Body of pancreas (tissue), 4 donors: ENCODE data around the gene ECM1. TPM values are rescaled to one million over a fixed set of nuclear protein-coding genes. Genes with fewer than 3 reads are reported as not detected.
A peak's percentile ranks its signal among the peaks of the same experiment; 100 is the strongest.

Experiments
- ATAC-seq: fragments of 150-250 bp; one replicate; pipeline ENCODE4 v1.9.1; 2016
- DNase-seq, 4 donors: peaks; one replicate each; pipeline ENCODE4 v3.0.0-alpha.2; 2019
- H3K27ac ChIP-seq, 4 donors: fragments of 200-600 bp; sonication (generic); 1 replicate in 3 of 4; 2 replicates in 1 of 4; pipeline versions ENCODE4 v1.5.1 to v1.6.1; 2016 to 2019; ENCODE audit warnings: mild to moderate bottlenecking in 1 of 4, mixed read lengths in 1 of 4, moderate library complexity in 1 of 4
- H3K27me3 ChIP-seq, 2 donors: fragments of 200-600 bp; sonication (generic); one replicate each; pipeline ENCODE4 v1.6.0; 2016; ENCODE audit warnings: mild to moderate bottlenecking in 1 of 2
- H3K36me3 ChIP-seq, 2 donors: fragments of 200-600 bp; sonication (generic); replicated peaks in 1 of 2; 2 replicates each; pipeline ENCODE4 v1.5.1; 2016; ENCODE audit warnings: low read depth in 2 of 2; ENCODE audit not compliant: insufficient read depth in 1 of 2
- H3K4me1 ChIP-seq: fragments of 200-600 bp; sonication (generic); one replicate; pipeline ENCODE4 v1.6.0; 2016
- H3K4me3 ChIP-seq, 2 donors: fragments of 200-600 bp; sonication (generic); 1 replicate in 1 of 2; 2 replicates in 1 of 2; pipeline ENCODE4 v1.5.1; 2016 to 2019
- H3K9me3 ChIP-seq, 3 donors: fragments of 200-600 bp; sonication (generic); 1 replicate in 2 of 3; 2 replicates in 1 of 3; pipeline ENCODE4 v1.5.1; 2016
- POLR2A ChIP-seq, 3 donors: fragments of 450-650 bp; IDR thresholded peaks; one replicate each; pipeline ENCODE4 v1.6.1; 2016; ENCODE audit warnings: antibody characterized with exemption in 3 of 3, mild to moderate bottlenecking in 2 of 3
- WGBS, 2 donors: methylation state at CpG; one replicate each; pipeline ENCODE4 v1.1.5; 2017; 5-methylcytosine and 5-hydroxymethylcytosine counted together
- intact Hi-C: fragments of 100-400 bp; cut with DNase I; formaldehyde crosslinking; loops from one replicate; pipeline ENCODE4 v1.15.1; 2023
- total RNA-seq, 2 donors: library from RNA; depleted of rRNA; stranded (reverse); fragments of >200 nt; gene quantifications; one replicate each; pipeline ENCODE4 v1.1.0, GENCODE V29; 2016
- TF ChIP-seq, protein P1 (sequence below), 7 experiments: fragments of 450-650 bp in 4 of 7; fragments of 200-600 bp in 3 of 7; sonication (generic) in 3 of 7; IDR thresholded peaks; one replicate each; pipeline ENCODE4 v1.5.1; 2016 to 2019; ENCODE audit warnings: antibody characterized with exemption in 7 of 7

ECM1 gene
- total RNA-seq, 2 donors from 2014 or later = 1.3 to 2.1 TPM

DNA sequence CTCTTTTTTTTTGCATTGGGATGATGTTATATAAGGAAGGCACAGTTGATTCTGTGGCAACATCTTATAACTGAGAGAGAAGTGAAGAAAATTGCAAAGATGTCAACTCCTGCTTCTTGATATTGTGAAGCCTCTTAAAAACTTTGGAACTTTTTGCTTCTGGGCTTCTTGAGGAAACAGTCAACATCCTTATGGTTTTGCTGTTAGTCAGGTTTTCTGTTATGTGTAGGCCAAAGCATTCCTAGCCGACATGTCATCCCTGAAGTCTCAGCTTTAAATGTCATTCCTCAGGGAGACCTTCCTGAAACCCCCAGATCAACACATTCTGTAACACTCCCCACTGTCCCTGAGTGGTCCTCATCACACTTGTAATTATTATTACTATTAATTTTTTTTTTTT lies 20.3 kb downstream of the ECM1 start:
- TF ChIP-seq, protein P1, sequence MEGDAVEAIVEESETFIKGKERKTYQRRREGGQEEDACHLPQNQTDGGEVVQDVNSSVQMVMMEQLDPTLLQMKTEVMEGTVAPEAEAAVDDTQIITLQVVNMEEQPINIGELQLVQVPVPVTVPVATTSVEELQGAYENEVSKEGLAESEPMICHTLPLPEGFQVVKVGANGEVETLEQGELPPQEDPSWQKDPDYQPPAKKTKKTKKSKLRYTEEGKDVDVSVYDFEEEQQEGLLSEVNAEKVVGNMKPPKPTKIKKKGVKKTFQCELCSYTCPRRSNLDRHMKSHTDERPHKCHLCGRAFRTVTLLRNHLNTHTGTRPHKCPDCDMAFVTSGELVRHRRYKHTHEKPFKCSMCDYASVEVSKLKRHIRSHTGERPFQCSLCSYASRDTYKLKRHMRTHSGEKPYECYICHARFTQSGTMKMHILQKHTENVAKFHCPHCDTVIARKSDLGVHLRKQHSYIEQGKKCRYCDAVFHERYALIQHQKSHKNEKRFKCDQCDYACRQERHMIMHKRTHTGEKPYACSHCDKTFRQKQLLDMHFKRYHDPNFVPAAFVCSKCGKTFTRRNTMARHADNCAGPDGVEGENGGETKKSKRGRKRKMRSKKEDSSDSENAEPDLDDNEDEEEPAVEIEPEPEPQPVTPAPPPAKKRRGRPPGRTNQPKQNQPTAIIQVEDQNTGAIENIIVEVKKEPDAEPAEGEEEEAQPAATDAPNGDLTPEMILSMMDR (IDR thresholded peaks at IDR 0.05) = no peak
- TF ChIP-seq POLR2A (IDR thresholded peaks at IDR 0.05) = no peak
- H3K4me1 ChIP-seq = peaks cover 36% of the 10 kb centered on the region
- ATAC-seq = no peak
- no peaks in the 10 kb centered on the region for H3K27me3 ChIP-seq
- H3K9me3 ChIP-seq = no peaks in the 10 kb centered on the region
- H3K27ac ChIP-seq = peak overlapping the region in 2 of 4 donors; percentile 72 to 83
- WGBS, 2 donors = 88 to 89% methylated on average over 1 of the region's 1 CpG
- intact Hi-C loops = no loop called here
- no peak for DNase-seq
- no peaks in the 10 kb centered on the region for H3K36me3 ChIP-seq
- no peak overlapping the region for H3K4me3 ChIP-seq

DNA sequence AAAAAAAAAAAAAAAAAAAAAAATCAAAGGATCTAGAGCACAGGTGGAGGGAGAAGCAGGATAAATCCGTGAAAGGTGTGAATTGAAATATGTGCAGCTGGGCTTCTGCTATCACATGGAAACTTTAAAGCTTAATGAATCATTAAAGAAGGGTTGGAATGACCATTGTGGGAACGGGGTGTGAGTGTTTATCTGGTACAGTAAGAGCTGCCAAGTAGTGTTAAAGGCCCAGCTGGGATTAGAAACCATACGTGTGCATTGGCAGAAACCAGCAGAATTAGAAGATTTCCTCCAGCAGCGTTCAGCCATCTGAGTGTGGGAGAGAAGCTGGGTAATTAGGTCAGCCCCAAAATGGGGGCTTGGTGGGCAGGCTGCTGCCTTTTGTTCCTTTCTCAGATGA lies 21.1 kb downstream of the ECM1 start:
- DNase-seq (peak in 3 of 4 donors; percentile 50 to 73 (median 62)), ATAC-seq (peak; percentile 41)
- no peak overlapping the region for H3K4me3 ChIP-seq
- 6 to 12% methylated on average over 4 of the region's 4 CpGs for WGBS, 2 donors
- H3K36me3 ChIP-seq = no peaks in the 10 kb centered on the region
- TF ChIP-seq, protein P1 (IDR thresholded peaks at IDR 0.05) = no peak
- no peak for TF ChIP-seq POLR2A (IDR thresholded peaks at IDR 0.05)
- H3K27ac ChIP-seq = peak overlapping the region; percentile 65 to 83 (median 74)
- no peaks in the 10 kb centered on the region for H3K27me3 ChIP-seq
- H3K9me3 ChIP-seq = no peaks in the 10 kb centered on the region
- H3K4me1 ChIP-seq = peaks cover 38% of the 10 kb centered on the region
- intact Hi-C loops = no loop called here

DNA sequence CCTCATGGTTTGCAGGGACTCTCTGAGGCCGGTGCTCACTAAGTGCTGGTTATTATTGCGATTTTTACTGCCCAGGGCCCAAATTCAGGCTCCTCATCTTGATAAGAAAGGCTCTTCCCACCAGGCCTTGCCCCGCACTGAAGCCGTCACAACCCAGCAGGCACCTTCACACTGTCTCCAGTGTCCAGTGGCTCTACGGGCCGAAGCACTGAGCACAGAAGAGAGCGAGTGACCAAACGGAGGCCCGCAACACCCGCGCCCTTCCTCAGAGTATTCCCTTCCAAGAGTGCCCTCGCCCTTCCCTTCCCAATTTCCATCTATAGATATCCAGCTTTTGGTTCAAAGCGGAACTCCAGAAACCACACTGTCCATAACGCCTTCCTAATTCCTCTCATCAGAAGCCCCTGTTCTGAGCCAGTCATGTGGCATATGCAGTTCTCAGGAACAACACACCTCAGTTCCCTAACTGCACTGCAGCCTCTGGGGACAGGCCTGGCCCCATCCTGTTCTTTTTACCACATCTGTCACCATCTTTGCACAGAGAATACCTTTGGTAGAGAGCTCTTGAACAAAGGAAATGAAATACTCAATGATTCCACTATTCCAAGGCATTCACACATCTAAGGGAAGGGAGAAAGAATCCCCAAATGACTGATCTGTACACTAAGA lies 22.7 kb downstream of the ECM1 start:
- Histone ChIP-seq H3K9me3 (no peaks in the 10 kb centered on the region), H3K4me1 (peaks cover 38% of the 10 kb centered on the region), H3K27ac (peak overlapping the region in 1 of 4 donors; percentile 85), H3K27me3 (no peaks in the 10 kb centered on the region), H3K36me3 (no peaks in the 10 kb centered on the region), H3K4me3 (no peak overlapping the region)
- intact Hi-C loops = loop anchor here (5.0 kb wide), 1 partner anchor 58 kb away; no protein-coding TSS in a partner anchor
- no peak for TF ChIP-seq POLR2A (IDR thresholded peaks at IDR 0.05)
- TF ChIP-seq, protein P1 (IDR thresholded peaks at IDR 0.05) = no peak
- WGBS, 2 donors = 95% methylated on average over 14 of the region's 14 CpGs
- DNase-seq = no peak
- ATAC-seq = no peak

DNA sequence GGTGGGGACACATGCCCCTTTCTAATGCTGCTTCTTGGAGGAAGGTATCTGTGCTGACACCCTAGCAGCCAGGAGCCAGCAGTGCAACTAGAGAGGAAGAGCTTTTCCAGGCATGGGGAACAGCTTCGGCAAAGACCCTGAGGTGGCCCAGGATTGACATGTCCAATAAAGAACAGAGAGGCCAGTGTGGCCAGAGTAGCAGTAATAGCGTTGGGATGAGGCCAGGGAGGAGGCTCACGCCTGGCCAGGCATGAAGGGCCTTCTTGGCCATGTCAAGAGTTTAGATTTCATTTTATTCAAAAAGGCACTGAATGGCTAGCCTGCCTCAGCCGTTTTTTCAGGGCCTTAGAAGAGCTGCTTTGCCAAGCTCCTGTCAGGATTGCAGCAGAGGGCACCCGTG lies 25.0 kb downstream of the ECM1 start:
- DNase-seq = no peak
- 16 to 23% methylated on average over 4 to 5 of the region's 5 CpGs for WGBS, 2 donors
- peak overlapping the region; percentile 62 to 85 (median 83) for H3K27ac ChIP-seq
- intact Hi-C loops = loop anchor here (5.0 kb wide), 1 partner anchor 61 kb away; no protein-coding TSS in a partner anchor
- H3K4me3 ChIP-seq = no peak overlapping the region
- H3K9me3 ChIP-seq = no peaks in the 10 kb centered on the region
- H3K36me3 ChIP-seq = no peaks in the 10 kb centered on the region
- ATAC-seq = no peak
- TF ChIP-seq POLR2A (IDR thresholded peaks at IDR 0.05) = no peak
- TF ChIP-seq, protein P1 (IDR thresholded peaks at IDR 0.05) = no peak
- peaks cover 38% of the 10 kb centered on the region for H3K4me1 ChIP-seq
- no peaks in the 10 kb centered on the region for H3K27me3 ChIP-seq

DNA sequence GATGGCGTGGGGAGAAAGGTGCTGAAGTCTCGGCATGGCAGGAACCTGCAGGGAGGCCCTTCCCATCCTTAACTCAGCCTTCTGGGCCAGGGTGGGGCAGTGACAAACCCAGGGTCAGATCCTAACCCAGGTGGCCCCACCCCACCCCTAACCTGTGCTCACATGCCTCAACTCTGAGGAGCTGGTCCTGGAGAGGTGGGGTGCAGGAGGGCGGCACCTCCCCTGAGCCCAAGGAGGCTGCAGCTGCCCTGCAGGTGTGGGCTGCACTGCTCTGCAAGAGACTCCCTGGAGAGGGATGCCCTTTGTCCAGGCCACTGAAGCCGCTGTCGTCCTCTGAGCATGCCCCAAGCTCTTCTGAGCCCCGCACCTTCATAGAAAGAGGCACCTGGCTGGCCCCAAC lies 26.1 kb downstream of the ECM1 start:
- Histone ChIP-seq H3K4me1 (peaks cover 33% of the 10 kb centered on the region), H3K27ac (peak overlapping the region in 1 of 4 donors; percentile 85), H3K4me3 (no peak overlapping the region), H3K27me3 (no peaks in the 10 kb centered on the region), H3K9me3 (no peaks in the 10 kb centered on the region), H3K36me3 (no peaks in the 10 kb centered on the region)
- intact Hi-C loops = loop anchor here (5.0 kb wide), 1 partner anchor 62 kb away; no protein-coding TSS in a partner anchor
- ATAC-seq (no peak), DNase-seq (no peak)
- no peak for TF ChIP-seq POLR2A (IDR thresholded peaks at IDR 0.05)
- TF ChIP-seq, protein P1 (IDR thresholded peaks at IDR 0.05) = no peak
- WGBS, 2 donors = 81 to 82% methylated on average over 4 to 6 of the region's 6 CpGs
